NT2/D1 (cell line): ENCODE data around the gene TOM1L1.

Experiments used
- YY1 ChIP-seq: IDR thresholded peaks from 2 replicates; pipeline ENCODE4 v1.6.1; 2011; ENCODE audit not compliant: insufficient read length, insufficient read depth
- ZNF274 ChIP-seq: IDR thresholded peaks from 2 replicates; pipeline ENCODE4 v1.6.1; 2011; ENCODE audit warnings: mild to moderate bottlenecking, low read depth, low read length

DNA sequence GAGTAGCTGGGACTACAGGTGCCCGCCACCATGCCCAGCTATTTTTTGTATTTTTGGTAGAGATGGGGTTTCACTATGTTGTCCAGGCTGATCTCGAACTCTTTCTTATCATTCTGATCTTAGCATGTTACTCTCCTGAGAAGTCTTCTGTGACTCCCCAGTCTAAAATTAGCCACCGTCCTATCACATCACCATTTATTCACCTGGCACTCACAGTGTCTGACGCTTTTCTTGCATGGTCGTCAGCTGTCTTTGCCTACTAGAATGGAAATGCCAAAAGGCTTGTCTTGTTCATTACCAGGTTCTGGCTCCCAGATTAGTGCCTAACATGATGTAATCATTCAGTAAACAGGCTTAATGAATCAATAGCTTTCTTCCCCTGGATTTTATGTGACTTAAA, 23.8 kb downstream of the TOM1L1 start:
- TF ChIP-seq ZNF274 (no peak), YY1 (no peak)
